NT2/D1 (cell line): ENCODE results near the gene RANBP10.

Experiments
- SUZ12 ChIP-seq: IDR thresholded peaks from 2 replicates; pipeline ENCODE4 v1.6.1; 2011; ENCODE audit not compliant: insufficient read length, insufficient read depth; ENCODE audit errors: extremely low read depth
- YY1 ChIP-seq: IDR thresholded peaks from 2 replicates; pipeline ENCODE4 v1.6.1; 2011; ENCODE audit not compliant: insufficient read length, insufficient read depth
- ZNF274 ChIP-seq: IDR thresholded peaks from 2 replicates; pipeline ENCODE4 v1.6.1; 2011; ENCODE audit warnings: mild to moderate bottlenecking, low read depth, low read length

DNA sequence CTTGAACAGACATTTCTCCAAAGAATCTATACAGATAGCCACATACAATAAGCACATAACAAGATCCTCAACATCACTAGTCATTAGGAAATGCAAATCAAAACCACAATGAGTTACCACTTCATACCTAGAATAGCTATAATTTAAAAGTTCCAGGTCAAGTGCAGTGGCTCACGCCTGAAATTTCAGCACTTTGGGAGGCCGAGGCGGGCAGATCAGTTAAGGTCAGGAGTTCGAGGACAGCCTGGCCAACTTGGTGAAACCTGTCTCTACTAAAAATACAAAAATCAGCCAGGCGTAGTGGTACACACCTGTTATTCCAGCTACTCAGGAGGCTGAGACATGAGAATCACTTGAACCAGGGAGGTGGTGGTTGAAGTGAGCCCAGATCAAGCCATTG is 19.9 kb downstream of the RANBP10 start:
- TF ChIP-seq YY1: no peak
- TF ChIP-seq SUZ12: no peak
- TF ChIP-seq ZNF274: no peak
